ENCODE data around the gene TBC1D22A.
A peak's percentile ranks its signal among the peaks of the same experiment; 100 is the strongest.
"Not testable (repeated sequence)": the region's sequence is repeated elsewhere in the genome, so short reads cannot be mapped to it uniquely, and the experiment has no call there.

The TBC1D22A gene

DNA sequence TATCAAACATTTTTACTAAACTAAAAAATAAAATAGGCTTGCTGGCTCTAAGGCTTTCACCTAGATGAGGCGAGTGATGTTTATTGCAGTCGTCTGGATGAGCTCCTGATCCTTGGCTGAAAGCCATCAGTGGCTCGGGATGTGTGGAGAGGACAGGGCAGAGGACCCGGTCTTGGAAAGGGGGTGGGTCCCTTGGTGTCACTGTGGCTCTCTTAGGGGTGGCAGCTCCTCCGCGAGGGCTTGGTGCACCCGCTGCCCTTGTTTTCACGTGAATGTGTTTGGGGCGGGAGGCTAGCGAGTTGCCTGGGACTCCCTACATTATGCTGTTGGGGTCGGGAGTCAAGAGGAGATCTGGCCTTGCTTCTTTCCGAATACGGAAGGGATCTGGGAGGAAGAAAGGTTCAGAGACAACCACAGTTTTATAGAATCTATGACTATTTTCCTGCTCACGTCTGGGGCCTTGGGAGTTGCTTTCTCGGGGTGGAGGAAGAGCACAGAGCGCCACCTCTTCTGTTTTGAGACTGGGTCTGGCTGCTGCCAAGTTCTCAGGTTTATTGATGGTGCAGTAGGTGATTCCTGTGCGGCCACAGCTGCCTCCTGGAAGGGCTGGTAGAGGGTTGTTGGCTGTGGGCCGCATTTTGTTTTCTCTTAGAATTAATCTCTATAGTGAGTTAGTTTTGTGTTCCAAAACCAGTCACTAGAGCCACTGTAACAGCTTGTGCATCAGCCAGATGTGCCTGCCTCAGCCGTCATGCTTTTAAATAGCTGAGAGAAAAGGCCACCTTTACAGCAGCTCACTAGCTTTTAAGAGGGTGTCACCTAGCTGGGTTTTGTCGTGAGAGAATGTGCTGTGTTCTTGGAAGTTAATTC lies 12.8 kb downstream of the TBC1D22A start:
- DNase-seq: no peak

DNA sequence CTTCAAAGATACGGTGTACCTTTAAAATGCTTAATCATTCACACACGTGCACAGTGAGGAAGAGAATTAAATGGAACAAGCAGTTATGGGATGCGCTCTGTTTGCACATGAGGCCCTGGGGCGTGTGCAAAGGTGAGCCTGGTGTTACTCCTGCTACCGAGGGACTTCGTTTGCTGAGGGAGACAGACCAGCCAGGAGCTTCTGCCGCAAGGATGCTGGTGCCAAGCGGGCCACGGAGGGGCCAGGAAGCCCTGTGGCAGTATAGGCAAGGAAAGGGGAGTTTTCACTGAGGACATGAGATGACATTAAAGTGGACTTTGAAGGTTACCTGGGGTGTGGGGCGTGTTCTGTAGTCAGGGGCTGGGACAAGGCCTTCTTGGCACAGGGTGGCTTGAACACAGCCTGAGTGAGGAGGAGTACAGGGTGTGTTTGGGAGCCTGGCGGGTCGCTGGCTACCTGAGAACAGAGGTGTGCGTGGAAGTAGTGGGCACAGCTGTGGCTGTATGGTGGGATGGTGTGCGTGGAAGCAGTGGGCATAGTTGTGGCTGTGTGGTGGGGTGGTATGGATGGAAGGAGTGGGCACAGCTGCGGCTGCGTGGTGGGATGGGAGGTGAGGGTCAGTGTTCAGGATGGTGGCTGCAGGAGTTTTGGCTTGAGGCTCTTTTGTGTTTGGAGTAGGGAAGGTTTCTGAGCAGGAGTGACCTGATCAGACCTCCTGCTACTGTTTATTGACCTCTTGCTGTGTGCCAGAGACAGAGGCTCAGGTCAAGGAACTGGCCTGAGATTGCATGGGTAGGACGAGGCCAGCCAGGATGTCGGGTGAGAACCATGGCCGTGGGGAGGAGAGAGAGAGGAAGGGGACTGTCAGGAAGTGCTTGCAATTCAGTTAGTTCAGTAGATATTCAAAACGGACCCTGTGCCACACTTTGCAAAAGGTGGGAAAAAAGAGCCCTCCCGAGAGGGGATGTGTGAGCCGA lies 13.7 kb downstream of the TBC1D22A start:
- no peak for DNase-seq

DNA sequence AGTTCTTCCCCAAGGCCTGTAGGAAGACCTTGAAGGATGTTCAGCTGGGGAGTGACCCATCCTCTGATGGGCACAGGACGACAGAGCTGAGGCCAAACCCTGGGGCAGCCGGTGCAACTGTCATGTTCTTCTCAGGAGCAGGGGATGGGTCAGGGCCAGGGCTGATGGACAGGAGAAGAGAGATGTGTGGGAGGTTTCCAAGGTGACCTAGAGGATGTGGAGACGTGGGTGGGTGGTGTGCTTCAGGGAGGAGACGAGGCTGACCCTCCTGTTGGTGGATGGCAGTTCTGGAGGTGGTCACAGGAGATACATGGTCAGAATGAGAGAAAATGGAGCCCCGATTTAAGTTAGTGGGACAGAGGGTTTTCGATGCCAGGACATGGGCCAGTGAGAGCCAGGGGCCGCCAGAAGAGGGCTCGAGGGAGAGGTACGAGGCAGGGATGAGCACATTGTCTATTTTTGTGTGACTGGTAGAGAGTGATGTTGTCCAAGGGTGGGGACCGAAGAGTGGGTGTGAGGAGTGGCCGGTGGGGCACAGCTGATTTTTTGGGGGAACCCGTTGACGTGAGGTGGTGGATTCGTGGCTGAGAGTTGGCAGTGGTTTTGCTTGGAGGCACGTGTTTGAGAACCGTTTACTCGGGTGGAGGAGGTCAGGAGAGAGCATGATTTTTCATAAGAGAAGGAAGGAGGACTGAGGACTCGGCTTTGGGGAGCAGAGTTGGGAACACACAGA lies 14.6 kb downstream of the TBC1D22A start:
- no peak for DNase-seq

DNA sequence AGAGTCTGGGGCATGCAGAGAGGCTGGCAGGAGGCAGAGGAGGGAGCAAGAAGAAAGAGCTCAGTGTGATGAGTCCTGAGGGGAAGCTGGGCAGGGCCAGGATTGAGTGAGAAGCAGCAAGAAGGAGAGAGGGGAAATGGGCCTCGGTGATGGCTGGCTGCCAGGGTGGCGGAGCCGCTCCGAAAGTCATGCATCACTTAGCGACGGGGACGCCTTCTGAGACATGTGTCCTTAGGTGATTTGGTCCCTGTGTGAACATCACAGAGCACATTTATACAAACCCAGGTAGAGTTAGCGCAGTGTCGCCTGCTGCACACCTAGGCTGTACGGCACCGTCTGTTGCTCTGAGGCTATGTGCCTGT lies 15.1 kb downstream of the TBC1D22A start:
- peak; percentile 65 for DNase-seq

DNA sequence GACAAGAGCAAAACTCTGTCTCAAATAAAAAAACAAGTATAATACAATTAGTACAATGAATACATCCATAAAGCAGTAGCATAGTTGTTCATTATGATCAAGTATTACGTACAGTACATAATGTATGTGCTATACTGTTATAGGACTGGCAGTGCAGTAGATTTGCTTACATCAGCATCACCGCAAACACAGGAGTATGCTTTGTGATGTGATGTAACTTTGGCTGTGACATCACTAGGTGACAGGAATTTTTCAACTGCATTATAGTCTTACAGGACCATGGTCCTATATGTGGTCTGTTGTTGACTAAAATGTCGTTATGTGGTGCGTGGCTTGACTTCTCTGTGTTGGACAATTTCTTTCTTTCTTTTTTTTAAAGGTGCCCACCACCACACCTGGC lies 16.6 kb downstream of the TBC1D22A start:
- DNase-seq: no peak

DNA sequence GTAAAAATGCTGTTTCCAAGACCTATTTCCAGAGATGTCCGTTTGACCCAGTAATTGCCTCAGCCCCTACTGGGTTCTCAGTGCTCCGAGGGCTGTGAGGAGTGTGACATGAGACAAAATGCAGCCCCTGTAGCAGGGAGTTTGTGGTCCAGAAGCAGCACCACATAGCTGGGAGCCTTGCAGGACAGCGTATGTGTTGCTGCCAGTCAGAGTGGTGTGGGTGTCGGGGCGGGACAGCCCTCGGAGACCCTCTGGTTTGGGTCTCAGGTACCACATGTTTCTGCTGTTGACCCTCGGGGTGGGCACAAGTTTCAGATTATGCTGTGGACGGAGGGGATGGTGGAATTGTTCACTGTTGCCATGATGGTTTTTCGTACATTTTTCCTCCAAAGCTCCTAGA lies 17.2 kb downstream of the TBC1D22A start:
- DNase-seq: no peak

DNA sequence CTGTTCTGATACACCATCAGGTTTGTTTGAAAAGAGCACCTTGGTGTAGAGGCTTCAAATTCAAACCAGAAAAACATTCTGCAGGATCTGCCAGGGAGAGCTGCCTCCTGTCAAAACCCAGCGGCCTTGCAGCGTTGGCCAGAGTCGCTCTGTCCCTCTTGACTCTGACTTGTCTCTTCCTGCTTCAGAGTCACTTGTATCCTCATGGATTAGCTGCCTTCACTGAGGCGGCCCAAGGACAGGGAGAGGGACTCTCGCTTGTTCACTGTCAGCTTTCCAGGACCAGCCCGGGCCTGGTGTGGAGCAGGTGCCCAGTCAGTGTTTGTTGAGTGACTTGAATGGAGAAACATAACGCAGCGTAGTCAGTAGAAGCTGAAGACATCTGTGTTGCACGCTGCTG lies 18.0 kb downstream of the TBC1D22A start:
- no peak for DNase-seq

DNA sequence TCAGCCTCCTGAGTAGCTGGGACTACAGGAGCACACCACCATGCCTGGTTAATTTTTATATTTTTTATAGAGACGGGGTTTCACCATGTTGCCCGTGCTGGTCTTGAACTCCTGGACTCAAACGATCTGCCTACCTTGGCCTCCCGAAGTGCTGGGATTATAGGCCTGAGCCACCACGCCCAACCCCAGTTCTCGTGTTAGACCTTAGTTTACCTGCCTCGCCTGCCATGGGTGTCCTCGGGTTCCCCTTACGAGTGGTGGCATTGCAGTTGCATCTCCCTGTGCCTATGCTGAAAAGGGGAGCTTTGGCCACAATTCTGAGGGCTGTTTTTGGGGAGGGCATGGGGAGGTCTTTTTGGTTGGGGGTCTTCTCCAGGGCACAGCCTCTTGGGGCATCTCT lies 18.8 kb downstream of the TBC1D22A start:
- no peak for DNase-seq

DNA sequence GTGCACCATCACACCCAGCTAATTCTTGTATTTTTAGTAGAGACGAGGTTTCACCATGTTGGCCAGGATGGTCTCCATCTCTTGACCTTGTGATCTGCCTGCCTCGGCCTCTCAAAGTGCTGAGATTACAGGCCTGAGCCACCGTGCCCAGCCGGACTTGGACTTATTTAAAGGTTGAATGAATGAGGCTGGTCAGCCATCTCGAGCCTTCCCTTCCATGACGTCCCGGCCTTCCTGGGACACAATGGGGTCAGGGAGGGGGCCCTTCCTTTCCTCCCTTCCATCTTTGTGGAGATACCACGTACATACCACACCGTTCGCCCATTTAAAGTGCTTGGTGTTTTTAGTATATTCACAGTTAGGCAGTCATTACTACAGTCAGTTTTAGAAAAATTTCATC lies 19.8 kb downstream of the TBC1D22A start:
- DNase-seq: not testable (repeated sequence)

DNA sequence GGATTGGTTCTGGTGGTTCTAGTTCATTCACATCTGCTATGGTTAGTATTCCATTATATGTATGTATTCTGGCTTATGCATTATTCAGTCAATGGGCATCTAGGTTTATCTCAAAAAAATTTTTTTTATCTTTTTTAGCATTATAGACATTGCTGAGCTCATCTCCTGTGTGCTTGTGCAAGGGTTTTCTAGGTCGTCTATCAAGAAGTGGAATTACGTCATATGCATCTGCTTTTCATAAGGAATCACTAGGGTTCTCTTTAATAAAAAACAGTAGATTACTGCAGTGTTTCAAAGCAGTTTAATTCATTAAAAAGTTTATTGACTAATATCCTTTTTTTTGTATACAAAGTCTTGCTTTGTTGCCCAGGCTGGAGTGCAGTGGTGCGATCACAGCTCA lies 21.3 kb downstream of the TBC1D22A start:
- DNase-seq: no peak

DNA sequence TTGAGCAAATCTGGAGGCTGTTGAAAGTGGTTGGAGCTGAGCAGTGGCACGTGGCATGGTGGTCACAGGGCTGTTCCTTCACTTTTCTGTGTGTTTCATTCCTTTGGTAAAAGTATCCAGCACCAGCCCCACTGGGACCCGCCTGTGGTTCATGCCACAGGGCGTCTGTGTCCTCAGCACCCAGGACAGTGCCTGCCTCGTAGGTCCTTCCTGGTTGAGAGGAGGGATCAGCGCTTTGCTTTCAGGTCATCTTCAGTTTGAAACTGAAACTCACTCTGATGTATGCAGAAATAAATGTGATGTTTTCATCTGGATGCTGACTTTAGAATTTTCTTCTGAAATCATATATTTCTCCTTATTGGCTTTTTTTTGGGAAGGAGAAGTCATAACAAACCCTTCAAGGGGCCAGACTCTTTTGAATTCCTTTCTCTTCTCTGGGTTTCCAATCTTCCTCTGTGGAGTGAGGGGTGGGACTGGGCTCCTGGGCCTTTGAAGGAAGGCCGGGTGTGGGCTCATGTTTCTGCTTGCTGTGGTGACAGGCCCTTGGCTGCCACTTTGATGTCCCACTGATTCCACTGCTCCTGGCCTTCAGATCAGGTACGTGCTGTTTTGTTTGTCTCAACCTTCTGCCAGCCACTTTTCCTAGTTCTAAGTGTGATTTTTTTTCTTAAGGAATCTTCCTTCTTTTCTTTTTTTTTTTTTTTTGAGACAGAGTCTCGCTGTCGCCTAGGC lies 26.2 kb downstream of the TBC1D22A start:
- peak; percentile 37 for DNase-seq

DNA sequence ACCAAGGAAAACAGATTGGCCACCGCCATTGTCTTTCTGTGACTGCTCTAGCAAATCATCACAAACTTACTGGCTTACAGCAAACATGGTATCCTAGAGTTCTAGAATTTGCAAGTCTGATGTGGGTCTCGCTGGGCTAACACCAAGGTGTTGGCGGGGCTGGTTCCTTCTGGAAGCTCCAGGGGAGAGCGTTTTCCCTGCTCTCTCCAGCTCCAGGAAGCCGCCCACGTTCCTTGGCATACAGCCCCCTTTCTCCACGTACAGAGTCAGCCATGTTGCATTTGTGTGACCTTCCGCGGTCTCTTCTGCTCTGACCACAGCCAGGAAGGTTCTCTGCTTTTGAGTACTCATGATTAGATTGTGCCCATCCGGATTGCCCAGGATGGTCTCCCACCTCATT lies 27.5 kb downstream of the TBC1D22A start:
- no peak for DNase-seq

DNA sequence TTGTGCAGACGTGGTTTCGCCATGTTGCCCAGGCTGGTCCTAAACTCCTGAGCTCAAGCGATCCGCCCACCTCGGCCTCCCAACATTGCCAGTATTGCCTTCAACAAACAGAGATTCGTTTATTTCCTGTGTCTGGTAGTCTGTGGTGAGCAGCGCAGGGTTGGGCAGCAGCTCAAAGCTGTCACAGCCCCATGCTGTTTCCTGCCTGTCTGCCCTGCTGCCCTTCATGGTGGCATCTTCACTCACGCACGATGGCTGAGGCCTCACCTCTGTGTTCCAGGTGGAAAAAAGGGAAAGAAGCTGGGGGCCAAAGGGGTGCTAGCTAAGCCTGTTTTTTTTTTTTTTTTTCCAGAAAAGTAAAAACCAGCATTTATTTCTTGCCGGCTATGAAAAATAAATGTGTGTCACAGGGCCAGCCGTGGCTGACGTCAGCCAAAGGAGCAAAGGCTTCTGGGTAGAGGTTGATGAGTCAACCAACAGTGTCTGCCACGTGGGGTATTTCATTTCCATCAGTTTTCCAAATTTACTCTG lies 28.8 kb downstream of the TBC1D22A start:
- DNase-seq: peak; percentile 80

DNA sequence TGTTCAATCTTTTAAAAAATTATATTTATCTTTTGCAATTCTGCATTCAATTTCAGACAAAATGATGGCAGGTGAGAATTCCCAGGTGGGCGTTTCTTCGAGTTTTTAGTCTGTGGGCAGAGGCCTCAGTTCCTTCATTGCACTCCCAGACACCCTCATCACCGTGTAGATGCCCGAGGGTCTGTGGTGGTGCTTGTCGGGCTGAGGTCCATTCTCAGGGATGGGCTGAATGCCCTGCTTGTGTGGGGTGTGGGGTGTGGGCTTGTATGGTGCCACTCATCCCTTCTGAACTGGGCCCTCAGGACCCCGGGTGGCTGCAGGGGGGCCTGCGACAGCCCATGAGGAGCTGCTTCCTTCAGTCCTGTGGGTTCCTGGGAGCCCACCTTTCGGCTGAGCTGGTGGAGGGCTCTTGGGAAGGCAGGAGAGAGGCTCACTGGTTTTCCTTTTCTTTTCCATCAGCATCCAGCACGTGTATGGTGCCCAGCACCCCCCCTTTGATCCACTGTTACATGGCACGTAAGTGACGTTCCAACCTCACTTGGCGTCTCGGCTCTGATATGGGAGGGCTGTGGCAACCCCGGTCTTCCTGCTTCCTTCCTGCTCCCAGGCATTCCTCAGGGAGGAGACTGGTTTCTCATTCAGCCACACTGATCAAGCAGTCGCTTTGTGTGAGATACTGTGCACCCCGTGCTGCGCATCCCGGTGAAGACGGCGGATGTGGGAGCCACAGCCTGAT lies 29.8 kb downstream of the TBC1D22A start:
- no peak for DNase-seq

DNA sequence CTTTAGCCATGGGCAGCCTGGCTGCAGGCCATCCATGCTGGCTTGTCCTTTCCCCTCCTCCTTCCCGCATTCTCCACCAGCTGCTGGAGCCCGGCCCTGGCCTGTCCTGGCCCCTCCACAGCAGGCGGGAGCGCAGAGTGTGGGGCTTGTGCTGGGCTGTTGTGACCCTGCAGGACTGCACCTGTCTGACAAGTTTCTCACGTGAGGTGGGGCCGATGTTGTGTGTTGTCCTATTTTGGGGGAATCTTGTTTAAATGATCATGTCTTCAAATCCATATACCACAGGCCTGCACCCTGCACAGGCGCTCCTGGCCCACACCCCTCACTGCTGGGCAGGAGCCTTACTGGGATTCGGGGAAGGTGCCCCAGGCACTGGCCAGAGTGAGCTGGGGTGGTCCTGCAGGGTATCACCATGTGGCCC lies 30.4 kb downstream of the TBC1D22A start:
- DNase-seq: no peak

DNA sequence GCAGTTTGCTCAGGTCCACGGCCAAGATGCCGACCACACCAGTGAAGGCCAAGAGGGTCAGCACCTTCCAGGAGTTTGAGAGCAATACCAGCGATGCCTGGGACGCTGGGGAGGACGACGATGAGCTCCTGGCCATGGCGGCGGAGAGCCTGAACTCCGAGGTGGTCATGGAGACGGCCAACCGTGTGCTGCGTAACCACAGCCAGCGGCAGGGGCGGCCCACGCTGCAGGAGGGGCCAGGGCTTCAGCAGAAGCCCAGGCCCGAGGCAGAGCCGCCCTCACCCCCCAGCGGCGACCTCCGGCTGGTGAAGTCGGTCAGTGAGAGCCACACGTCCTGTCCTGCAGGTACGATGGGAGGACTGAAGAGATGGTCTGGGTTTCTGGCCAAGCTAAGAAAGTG lies 31.0 kb downstream of the TBC1D22A start:
- no peak for DNase-seq

DNA sequence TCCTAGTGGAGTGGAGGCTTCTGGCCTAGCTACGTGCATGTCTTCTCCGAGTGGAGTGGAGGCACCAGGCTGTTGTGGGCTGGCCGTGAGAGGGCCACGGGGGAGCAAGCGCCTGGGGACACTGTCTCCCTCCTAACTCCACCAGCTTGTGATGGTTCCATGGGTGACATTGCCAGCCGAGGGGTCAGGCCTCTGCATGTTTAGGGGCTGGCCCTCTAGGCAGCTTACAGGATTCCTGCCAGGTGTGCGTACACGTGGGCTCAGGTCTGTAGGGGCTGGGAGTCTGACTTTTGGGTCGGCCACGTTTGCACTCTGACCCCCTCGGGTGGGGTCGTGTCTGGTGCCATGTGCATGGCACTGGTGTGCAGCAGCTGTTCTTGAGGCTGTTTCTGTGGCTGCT lies 31.6 kb downstream of the TBC1D22A start:
- no peak for DNase-seq

DNA sequence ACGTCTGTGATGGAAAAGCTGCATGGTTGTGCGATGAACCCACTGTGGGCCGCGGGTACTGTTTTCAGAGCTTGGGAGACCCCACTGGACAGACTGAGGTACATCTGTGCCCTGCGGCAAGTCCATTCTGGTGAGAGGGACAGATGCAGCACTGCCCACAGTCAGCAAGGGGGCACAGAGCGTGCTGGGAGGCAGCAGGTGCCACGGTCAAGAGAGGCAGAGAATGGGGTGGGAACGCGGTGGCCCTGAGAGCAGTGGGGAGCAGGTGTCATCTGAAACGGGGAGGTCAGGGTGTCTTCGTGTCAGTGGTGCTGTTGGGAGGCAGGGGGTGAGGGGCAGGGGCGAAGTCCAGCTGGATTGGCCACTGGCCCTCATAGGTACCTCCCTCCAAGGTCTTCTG lies 32.0 kb downstream of the TBC1D22A start:
- DNase-seq: no peak

DNA sequence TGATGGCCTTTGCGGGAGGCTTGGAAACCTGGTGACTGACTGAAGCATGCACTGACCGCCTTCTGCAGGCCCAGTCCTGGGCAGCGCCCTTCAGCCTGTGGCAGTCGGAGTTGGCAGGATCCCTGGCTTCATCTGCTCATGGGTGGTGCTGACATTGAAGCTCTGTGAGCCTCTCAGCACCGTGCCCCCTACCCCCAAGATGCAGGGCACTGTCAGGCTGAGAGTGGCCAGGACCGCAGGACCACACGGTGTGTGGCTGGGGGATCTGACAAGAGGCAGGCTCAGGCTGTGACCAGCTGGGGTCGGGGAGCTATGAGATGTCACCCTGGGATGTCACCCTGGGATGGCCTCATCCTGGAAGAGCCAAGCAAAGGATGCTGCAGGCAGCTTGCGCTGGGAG lies 32.7 kb downstream of the TBC1D22A start:
- DNase-seq: no peak

DNA sequence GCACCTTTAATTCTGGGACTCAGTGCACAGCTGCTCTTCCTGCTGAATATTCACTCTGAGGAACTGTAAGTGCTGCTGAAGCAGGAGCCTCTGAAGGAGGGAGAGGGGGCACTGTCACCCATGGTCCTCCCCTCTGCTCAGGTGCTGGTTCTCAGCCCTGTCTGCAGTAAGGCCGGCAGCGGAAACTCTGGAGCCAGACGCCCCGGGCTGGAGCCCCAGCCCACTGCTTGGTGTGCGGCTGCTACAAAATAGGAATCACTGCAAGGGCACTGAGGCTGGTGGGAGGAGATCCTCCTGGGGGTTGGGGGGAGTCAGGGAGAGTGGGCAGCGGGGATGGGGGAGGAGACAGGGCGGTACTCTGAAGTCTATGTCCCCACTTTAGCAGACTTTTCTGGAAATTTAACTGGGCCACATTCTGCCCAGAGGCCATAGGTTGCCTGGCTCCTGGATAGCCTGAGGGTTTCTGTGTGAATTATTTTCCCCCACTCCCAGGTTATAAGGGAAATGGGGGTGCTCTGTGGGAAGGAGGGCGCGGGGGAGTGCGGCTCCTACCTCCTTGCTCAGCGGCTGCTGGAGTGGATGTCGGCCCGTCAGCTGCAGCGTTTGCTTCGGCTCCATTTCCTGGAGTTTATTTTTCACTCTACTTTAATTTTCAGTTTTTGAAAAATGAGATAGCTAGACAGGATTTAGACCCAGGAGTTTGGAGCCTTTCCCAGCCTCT lies 33.6 kb downstream of the TBC1D22A start:
- DNase-seq: no peak
